IPS-20b (cell line): ENCODE measurements around the gene FMN1.
"Not testable (repeated sequence)": the region's sequence is repeated elsewhere in the genome, so short reads cannot be mapped to it uniquely, and the experiment has no call there.

ENCODE experiments used
- H3K27ac ChIP-seq: one replicate; pipeline ENCODE4 v1.5.1; 2013; ENCODE audit warnings: low read length
- H3K27me3 ChIP-seq: 2 replicates; pipeline ENCODE4 v1.6.1; 2013; ENCODE audit warnings: mild to moderate bottlenecking, low read length, inconsistent platforms; ENCODE audit not compliant: insufficient read depth
- H3K36me3 ChIP-seq: 2 replicates; pipeline ENCODE4 v1.6.1; 2013; ENCODE audit warnings: low read depth, mild to moderate bottlenecking, inconsistent platforms, low read length, moderate library complexity; ENCODE audit not compliant: insufficient read depth
- H3K4me1 ChIP-seq: 2 replicates; pipeline ENCODE4 v1.6.1; 2013; ENCODE audit warnings: mild to moderate bottlenecking, control low read depth, inconsistent platforms, low read length, moderate library complexity; ENCODE audit not compliant: insufficient read depth
- H3K4me3 ChIP-seq: 2 replicates; pipeline ENCODE4 v1.5.1; 2013; ENCODE audit warnings: mild to moderate bottlenecking, low read length, inconsistent platforms
- H3K9ac ChIP-seq: 2 replicates; pipeline ENCODE4 v1.6.1; 2013; ENCODE audit warnings: low read depth, mild to moderate bottlenecking, inconsistent platforms, low read length, moderate library complexity
- H3K9me3 ChIP-seq: 2 replicates; pipeline ENCODE4 v1.6.1; 2013; ENCODE audit warnings: mild to moderate bottlenecking, low read depth, low read length, inconsistent platforms; ENCODE audit not compliant: insufficient read depth

The FMN1 gene

DNA sequence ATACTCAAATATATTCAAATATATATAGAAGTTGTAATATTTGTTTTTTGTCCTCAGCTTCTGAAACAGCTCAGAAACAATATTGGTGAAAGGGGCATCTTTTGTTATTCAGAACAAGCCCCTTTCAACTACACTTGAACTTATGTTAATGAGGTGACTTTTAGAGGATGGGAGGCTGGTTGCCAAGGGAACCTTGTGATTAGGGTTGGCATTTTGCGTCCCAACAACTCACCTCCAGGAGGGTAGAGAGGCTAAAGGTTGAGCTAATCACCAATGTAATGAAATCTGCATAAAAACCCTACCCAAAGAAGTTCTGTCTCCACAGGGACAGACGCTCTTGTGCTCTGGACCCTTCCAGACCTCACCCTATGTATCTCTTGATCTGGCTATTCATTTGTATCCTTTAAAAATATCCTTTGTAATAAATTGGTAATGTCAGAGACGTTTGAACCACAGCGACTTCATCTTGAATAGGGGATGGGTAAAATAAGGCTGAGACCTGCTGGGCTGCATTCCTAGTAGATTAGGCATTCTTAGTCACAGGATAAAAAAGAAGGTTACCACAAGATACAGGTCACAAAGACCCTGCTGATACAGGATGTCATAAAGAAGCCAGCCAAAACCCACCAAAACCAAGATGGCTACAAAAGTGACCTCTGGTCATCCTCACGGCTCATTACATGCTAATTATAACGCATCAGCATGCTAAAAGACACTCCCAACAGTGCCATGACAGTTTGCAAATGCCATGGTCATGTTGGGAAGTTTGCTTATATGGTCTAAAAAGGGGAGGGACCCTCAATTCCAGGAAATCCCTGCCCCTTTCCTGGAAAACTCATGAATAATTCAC, 111.1 kb downstream of the FMN1 start:
- H3K27me3 ChIP-seq, result no peaks in the 10 kb centered on the region
- peaks cover 20% of the 10 kb centered on the region for H3K4me1 ChIP-seq
- H3K27ac ChIP-seq, result no peak overlapping the region
- H3K4me3 ChIP-seq, result peak overlapping the region; percentile 34
- H3K9ac ChIP-seq, result peak overlapping the region; percentile 33; the same call in 1 of the 2 replicates
- H3K9me3 ChIP-seq, result no peaks in the 10 kb centered on the region
- no peaks in the 10 kb centered on the region for H3K36me3 ChIP-seq

DNA sequence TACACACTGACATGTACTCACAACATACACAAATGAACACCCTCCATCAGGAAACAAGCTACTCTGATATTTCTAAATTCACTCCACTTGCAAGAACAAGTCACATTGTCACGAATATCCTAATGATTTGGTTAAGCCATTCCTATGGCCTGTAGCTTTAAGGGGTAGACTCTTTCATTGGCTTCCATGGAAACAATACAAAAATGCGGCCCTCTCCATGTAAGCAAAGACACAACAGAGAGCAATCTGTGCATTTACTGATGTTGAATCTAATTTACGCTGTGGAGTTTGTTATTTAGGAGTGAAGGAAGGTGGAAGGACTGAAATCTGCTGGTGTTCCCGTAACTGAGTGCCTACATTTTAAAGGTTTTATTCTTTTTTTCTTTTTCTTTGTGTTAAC, 114.5 kb downstream of the FMN1 start:
- no peaks in the 10 kb centered on the region for H3K27me3 ChIP-seq
- H3K4me3 ChIP-seq, result no peak overlapping the region
- H3K36me3 ChIP-seq, result no peaks in the 10 kb centered on the region
- H3K9me3 ChIP-seq, result no peaks in the 10 kb centered on the region
- peaks cover 20% of the 10 kb centered on the region for H3K4me1 ChIP-seq
- H3K27ac ChIP-seq, result no peak overlapping the region
- H3K9ac ChIP-seq, result no peak overlapping the region

DNA sequence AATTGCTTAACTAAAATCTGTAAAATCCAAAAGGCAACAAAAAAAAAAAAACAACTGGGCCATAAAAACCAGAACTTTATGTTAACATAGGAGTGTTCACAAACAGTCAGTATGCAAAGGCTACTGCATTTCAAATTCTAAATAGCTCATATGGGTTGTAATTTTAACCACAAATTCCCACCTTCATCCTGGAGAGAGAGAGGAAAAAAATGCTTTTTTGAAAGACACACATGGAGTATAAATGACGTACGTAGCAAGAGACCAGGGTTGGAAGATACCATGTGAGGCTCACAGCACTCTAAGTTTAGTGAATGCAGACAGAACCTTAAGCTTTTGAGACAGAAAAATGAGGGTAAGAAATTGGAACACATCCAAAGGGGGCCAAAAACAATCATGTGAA, 115.9 kb downstream of the FMN1 start:
- H3K27me3 ChIP-seq, result no peaks in the 10 kb centered on the region
- no peak overlapping the region for H3K9ac ChIP-seq

DNA sequence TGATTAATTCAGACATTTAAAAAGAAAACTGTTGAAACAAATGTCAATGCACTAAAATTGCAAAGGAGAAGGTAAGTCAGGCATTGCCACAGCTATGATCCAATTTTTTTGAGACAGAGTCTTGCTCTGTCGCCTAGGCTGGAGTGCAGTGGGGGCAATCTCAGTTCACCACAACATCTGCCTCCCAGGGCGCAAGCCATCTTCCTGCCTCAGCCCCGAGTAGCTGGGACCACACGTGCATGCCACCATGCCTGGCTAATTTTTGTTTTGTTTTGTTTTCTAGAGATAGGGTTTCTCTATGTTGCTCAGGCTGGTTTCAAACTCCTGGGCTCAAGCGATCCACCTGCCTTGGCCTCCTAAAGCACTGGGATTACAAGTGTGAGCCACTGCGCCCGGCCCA, 117.6 kb downstream of the FMN1 start:
- no peak overlapping the region for H3K27ac ChIP-seq
- H3K9me3 ChIP-seq, result no peaks in the 10 kb centered on the region
- H3K4me3 ChIP-seq, result no peak overlapping the region
- no peaks in the 10 kb centered on the region for H3K27me3 ChIP-seq
- H3K4me1 ChIP-seq, result no peaks in the 10 kb centered on the region
- H3K36me3 ChIP-seq, result no peaks in the 10 kb centered on the region
- no peak overlapping the region for H3K9ac ChIP-seq

More for the DNA sequence above, 115.9 kb downstream of the FMN1 start:
- H3K4me1 ChIP-seq, result peaks cover 11% of the 10 kb centered on the region; the same call in 1 of the 2 replicates
- no peak overlapping the region for H3K27ac ChIP-seq
- H3K36me3 ChIP-seq, result no peaks in the 10 kb centered on the region
- H3K4me3 ChIP-seq, result no peak overlapping the region
- H3K9me3 ChIP-seq, result no peaks in the 10 kb centered on the region

DNA sequence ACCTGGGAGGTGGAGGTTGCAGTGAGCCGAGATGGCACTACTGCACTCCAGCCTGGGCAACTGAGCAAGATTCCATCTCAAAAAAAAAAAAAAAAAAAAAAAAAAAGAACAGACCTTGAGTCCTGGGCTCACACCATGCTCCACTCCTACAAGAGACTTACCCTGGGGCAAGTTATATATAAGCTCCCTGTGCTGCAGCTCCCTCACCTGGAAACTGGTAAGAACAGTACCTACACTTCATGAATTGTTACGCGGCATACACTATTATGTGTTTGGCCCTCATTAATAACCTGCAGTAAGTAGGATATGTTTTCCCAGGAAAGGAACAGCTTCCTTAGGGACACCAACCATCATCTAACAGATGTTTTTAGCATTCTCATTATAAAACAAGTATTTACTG, 119.6 kb downstream of the FMN1 start:
- H3K36me3 ChIP-seq, result no peaks in the 10 kb centered on the region
- no peaks in the 10 kb centered on the region for H3K27me3 ChIP-seq
- H3K4me3 ChIP-seq, result no peak overlapping the region
- H3K9me3 ChIP-seq, result no peaks in the 10 kb centered on the region
- no peaks in the 10 kb centered on the region for H3K4me1 ChIP-seq
- no peak overlapping the region for H3K9ac ChIP-seq
- H3K27ac ChIP-seq, result no peak overlapping the region

DNA sequence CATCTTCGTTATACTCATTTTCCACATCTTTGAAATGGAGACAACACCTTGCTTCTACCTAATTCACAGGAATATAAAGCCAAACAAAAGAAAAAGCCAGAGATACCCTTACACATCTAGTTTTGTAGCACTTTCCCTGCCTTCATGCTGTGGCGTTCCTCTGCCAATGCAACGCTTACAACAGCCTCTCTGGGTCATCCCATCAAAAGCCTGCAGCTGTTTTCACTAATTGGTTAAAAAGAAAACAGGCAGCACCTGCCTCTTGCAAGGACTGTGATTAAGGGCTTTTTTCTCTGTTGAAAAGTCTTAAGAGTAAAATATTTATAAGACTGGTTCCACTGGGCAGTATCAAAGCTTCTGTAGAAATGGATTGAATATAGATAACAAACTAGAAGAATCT, 120.3 kb downstream of the FMN1 start:
- Histone ChIP-seq H3K27ac (no peak overlapping the region), H3K36me3 (no peaks in the 10 kb centered on the region), H3K4me1 (peaks cover 5% of the 10 kb centered on the region), H3K4me3 (no peak overlapping the region), H3K9ac (no peak overlapping the region), H3K27me3 (no peaks in the 10 kb centered on the region), H3K9me3 (no peaks in the 10 kb centered on the region)

DNA sequence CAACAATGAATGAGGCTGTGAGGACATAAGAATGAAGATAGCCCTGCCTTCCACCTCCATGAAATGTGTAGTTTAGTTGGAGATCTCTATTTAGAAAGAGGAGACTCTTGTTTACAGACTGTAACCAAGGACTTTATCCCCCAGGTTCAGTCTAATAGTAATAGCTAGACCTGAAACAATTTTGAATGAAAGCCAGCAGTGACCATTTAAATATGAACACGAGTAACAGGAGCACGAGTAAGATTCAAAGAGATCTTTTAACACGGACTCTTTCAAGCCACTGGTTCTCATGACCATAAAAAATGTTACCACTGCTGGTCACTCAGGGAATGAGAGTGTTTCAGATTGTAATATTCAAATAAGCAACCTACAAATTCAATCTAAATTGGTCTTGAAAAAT, 123.1 kb downstream of the FMN1 start:
- Histone ChIP-seq H3K9ac (no peak overlapping the region), H3K27me3 (no peaks in the 10 kb centered on the region), H3K9me3 (no peaks in the 10 kb centered on the region), H3K27ac (no peak overlapping the region), H3K4me1 (peaks cover 29% of the 10 kb centered on the region), H3K36me3 (no peaks in the 10 kb centered on the region), H3K4me3 (no peak overlapping the region)

DNA sequence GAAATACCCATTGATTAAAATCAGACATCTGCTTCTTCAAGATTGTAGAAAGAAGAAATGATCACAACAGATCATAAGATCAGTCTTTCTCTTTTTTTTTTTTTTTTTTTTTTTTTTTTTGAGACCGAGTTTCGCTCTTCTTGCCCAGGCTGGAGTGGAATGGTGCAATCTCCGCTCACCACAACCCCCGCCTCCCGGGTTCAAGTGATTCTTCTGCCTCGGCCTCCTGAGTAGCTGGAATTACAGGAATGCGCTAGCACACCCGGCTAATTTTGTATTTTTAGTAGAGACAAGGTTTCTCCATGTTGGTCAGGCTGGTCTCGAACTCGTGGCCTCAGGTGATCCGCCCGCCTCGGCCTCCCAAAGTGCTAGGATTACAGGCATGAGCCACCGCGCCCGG, 124.6 kb downstream of the FMN1 start:
- H3K36me3 ChIP-seq, H3K27me3 ChIP-seq, H3K9me3 ChIP-seq, H3K9ac ChIP-seq, H3K4me3 ChIP-seq, H3K27ac ChIP-seq: not testable (repeated sequence)
- peaks cover 29% of the 10 kb centered on the region for H3K4me1 ChIP-seq

DNA sequence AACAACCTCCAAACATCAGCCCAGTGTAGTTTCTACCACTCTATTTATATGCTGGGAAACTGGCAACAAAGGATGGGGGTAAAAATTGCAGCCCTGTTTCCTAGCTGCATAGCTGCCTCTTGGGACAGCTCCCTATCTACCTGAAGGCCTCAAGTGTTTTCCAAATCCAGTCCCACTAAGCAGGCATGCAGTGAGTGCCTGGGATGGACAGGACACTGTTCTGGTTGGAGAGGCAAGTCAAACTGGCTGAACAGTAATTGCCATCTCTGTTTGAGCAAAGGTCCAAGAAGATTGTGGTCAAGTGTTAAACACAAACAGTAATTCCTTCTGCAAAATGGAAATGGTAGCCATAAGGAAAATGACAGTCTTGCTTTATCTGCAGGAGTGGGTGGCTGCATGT, 125.4 kb downstream of the FMN1 start:
- Histone ChIP-seq H3K27ac (peak overlapping the region; percentile 81), H3K9me3 (no peaks in the 10 kb centered on the region), H3K9ac (peak overlapping the region; percentile 67; the same call in 1 of the 2 replicates), H3K27me3 (no peaks in the 10 kb centered on the region), H3K36me3 (no peaks in the 10 kb centered on the region), H3K4me3 (no peak overlapping the region), H3K4me1 (peaks cover 29% of the 10 kb centered on the region)

DNA sequence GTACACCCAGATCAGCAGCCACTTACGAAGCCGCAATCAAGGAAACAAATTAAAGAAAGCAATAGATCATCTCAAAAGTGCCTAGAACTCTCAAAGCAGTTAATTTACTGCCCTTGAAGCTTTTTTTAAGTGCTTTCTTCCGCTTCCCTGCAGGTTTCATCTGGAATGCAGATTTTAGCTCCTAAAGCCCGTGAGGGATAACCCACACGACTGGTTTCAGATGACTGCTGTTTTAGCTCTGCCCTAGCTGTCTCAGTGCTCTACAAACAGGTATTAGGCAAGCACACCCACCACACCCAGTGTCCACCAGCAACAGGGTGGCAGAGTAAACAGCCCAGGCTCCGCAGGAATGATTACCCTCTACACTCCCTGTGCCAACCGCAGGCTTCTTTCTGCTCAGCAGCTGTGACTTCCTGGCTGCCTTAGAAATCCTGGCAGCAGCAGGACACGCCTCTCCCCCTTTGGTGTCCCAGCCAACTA, 126.0 kb downstream of the FMN1 start:
- peak overlapping the region; percentile 81 for H3K27ac ChIP-seq
- peak overlapping the region; percentile 67; the same call in 1 of the 2 replicates for H3K9ac ChIP-seq

DNA sequence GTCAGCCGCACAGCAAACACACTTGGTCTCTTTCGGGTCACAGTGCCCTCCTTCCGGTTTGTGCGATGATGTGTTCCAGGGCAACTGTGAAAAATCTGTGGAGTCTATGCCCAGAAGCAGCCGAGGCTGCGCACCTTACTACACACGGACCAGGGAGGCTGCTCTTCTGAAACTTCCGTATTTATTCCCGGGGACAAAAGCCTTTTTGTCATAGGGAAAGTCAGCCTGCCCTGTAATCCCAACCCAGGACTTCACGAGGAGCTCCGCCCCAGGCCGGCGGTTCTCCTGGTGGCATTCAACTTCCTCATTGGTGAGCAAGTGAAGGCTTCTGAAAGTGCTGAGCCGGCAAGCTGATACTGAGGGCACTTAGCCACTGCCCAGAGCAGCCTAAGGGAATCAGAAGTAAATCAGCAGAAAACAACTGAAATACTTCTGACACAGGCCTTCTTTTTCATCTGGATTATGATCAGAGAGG, 126.5 kb downstream of the FMN1 start:
- no peaks in the 10 kb centered on the region for H3K9me3 ChIP-seq
- H3K36me3 ChIP-seq, result no peaks in the 10 kb centered on the region
- peak overlapping the region; percentile 67; the same call in 1 of the 2 replicates for H3K9ac ChIP-seq
- peak overlapping the region; percentile 81 for H3K27ac ChIP-seq
- H3K27me3 ChIP-seq, result no peaks in the 10 kb centered on the region
- peak overlapping the region; percentile 51; the same call in 1 of the 2 replicates for H3K4me3 ChIP-seq
- H3K4me1 ChIP-seq, result peaks cover 29% of the 10 kb centered on the region

More for the DNA sequence above, 126.0 kb downstream of the FMN1 start:
- Histone ChIP-seq H3K4me3 (peak overlapping the region; percentile 51; the same call in 1 of the 2 replicates), H3K27me3 (no peaks in the 10 kb centered on the region), H3K4me1 (peaks cover 29% of the 10 kb centered on the region), H3K9me3 (no peaks in the 10 kb centered on the region), H3K36me3 (no peaks in the 10 kb centered on the region)

DNA sequence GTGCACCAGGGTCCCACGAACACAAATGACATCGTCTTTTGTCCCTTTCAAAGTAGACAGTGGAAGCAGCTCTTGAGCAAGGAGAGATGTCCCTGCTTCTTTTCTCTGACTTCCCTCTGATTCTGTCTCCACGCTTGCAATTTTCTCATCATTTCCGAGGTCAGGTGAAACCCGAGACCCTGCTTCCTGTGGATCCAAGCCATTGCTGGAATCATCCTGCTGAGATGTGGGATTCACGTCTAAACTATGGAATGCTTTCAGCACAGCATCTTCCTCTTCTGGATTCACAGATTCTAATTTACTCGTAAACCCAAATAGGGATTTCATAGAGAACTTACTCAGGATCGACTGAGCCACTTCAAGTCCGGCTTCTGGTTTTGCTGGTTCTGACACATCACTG, 127.1 kb downstream of the FMN1 start:
- peak overlapping the region; percentile 67; the same call in 1 of the 2 replicates for H3K9ac ChIP-seq
- H3K4me3 ChIP-seq, result peak overlapping the region; percentile 51
- H3K27me3 ChIP-seq, result no peaks in the 10 kb centered on the region
- no peaks in the 10 kb centered on the region for H3K9me3 ChIP-seq
- H3K27ac ChIP-seq, result peak overlapping the region; percentile 81
- peaks cover 29% of the 10 kb centered on the region for H3K4me1 ChIP-seq
- no peaks in the 10 kb centered on the region for H3K36me3 ChIP-seq
